HCT116 (cell line): Measurements from ENCODE around the gene B3GALT5. TPM values are rescaled to one million over a fixed set of nuclear protein-coding genes. Genes with fewer than 3 reads are reported as not detected.

ENCODE experiments used
- ATAC-seq: fragments of 200-7000 bp; cut with Tn5 transposase; 2 replicates; pipeline ENCODE4 v1.9.1; 2020; ENCODE audit warnings: mild to moderate bottlenecking, moderate library complexity
- BruUV-seq: library from RNA; stranded (reverse); fragments of 400-500 nt; replicated peaks from 2 replicates; lab custom pipeline; 2021; lab: Mats Ljungman, UMichigan
- CTCF ChIA-PET: fragments of 300-600 bp; sonication (Branson Sonifier 250); formaldehyde crosslinking; loops from one replicate; lab custom pipeline; 2021; ENCODE audit warnings: antibody characterized with exemption; lab: Charles Lee
- POLR2A ChIA-PET: fragments of 300-600, 350-600 bp; sonication (Branson Sonifier 250); formaldehyde crosslinking; loops from one replicate; lab custom pipeline; 2021; ENCODE audit warnings: antibody characterized with exemption; lab: Charles Lee
- RAD21 ChIA-PET, 2 experiments: fragments of 300-600 bp; sonication (Branson Sonifier 250); formaldehyde crosslinking; loops; one replicate each; lab custom pipeline; 2023; ENCODE audit warnings: low total read pairs in 2 of 2; ENCODE audit not compliant: uncharacterized antibody in 2 of 2, unreplicated experiment in 2 of 2, low non-redundant PET in 1 of 2; lab: Charles Lee
- DNase-seq: peaks from one replicate; pipeline ENCODE4 v3.0.0-alpha.2; 2010; ENCODE audit warnings: low read depth, low spot score
- H2AFZ ChIP-seq: fragments of 200-600 bp; shearing (Covaris generic), sonication (generic); 2 replicates; pipeline ENCODE4 v1.6.1; 2017; ENCODE audit warnings: low read depth, mixed run types, mixed read lengths, antibody characterized with exemption, low read length; ENCODE audit not compliant: poor library complexity, severe bottlenecking
- H3K27ac ChIP-seq: 2 replicates; pipeline ENCODE4 v1.5.1; 2012; ENCODE audit warnings: low read depth, low read length
- H3K27me3 ChIP-seq: fragments of 200-600 bp; sonication (generic); 2 replicates; pipeline ENCODE4 v1.6.1; 2016; ENCODE audit warnings: mixed run types, low read length, mixed read lengths; ENCODE audit not compliant: insufficient read depth
- H3K36me3 ChIP-seq, 2 experiments: fragments of 200-500 bp in 1 of 2; fragments of 200-600 bp in 1 of 2; sonication (Bioruptor generic) in 1 of 2; sonication (generic) in 1 of 2; 2 replicates each; pipeline versions ENCODE4 v1.5.1 to v1.6.1; 2014 to 2016; ENCODE audit warnings: low read length in 2 of 2, inconsistent platforms in 1 of 2, mixed read lengths in 1 of 2, mixed run types in 1 of 2; ENCODE audit not compliant: insufficient read depth in 2 of 2, control insufficient read depth in 1 of 2
- H3K4me1 ChIP-seq, 2 experiments: fragments of 200-600 bp in 1 of 2; sonication (generic) in 1 of 2; 2 replicates each; pipeline versions ENCODE4 v1.5.1 to v1.6.1; 2012 to 2017; ENCODE audit warnings: low read length in 2 of 2, inconsistent platforms in 1 of 2, mild to moderate bottlenecking in 1 of 2, mixed read lengths in 1 of 2, mixed run types in 1 of 2, moderate library complexity in 1 of 2; ENCODE audit not compliant: insufficient read depth in 2 of 2, control insufficient read depth in 1 of 2
- H3K4me2 ChIP-seq: fragments of 200-600 bp; sonication (generic); 2 replicates; pipeline ENCODE4 v1.6.1; 2017; ENCODE audit warnings: mixed run types, low read length, mixed read lengths
- H3K4me3 ChIP-seq, 2 experiments: fragments of 200-600 bp in 1 of 2; sonication (generic) in 1 of 2; replicated peaks in 1 of 2; 2 replicates each; pipeline ENCODE4 v1.5.1; 2011 to 2016; ENCODE audit warnings: low read length in 2 of 2, control low read depth in 1 of 2, low read depth in 1 of 2, mild to moderate bottlenecking in 1 of 2, mixed read lengths in 1 of 2, mixed run types in 1 of 2
- H3K79me2 ChIP-seq: fragments of 200-600 bp; sonication (generic); 2 replicates; pipeline ENCODE4 v1.6.1; 2017; ENCODE audit warnings: mild to moderate bottlenecking, mixed run types, low read length, moderate library complexity, mixed read lengths; ENCODE audit not compliant: insufficient read depth
- H3K9ac ChIP-seq: fragments of 200-600 bp; sonication (generic); 2 replicates; pipeline ENCODE4 v1.6.1; 2016; ENCODE audit warnings: low read length, mixed read lengths
- H3K9me2 ChIP-seq: fragments of 200-600 bp; sonication (generic), shearing (Covaris generic); 2 replicates; pipeline ENCODE4 v1.6.1; 2017; ENCODE audit warnings: mixed run types, mild to moderate bottlenecking, moderate library complexity; ENCODE audit not compliant: insufficient read depth
- H3K9me3 ChIP-seq, 2 experiments: fragments of 200-500 bp in 1 of 2; fragments of 200-600 bp in 1 of 2; sonication (Bioruptor generic) in 1 of 2; sonication (generic) in 1 of 2; 2 replicates each; pipeline ENCODE4 v1.6.1; 2014 to 2017; ENCODE audit warnings: low read length in 2 of 2, mixed read lengths in 2 of 2, inconsistent platforms in 1 of 2, low read depth in 1 of 2, mild to moderate bottlenecking in 1 of 2, mixed run types in 1 of 2, moderate library complexity in 1 of 2; ENCODE audit not compliant: control insufficient read depth in 1 of 2, insufficient read depth in 1 of 2
- H4K20me1 ChIP-seq: fragments of 200-600 bp; sonication (generic), shearing (Covaris generic); 2 replicates; pipeline ENCODE4 v1.6.1; 2017; ENCODE audit warnings: mixed run types, mild to moderate bottlenecking, moderate library complexity; ENCODE audit not compliant: insufficient read depth
- CBX3 ChIP-seq: IDR thresholded peaks from 2 replicates; pipeline ENCODE4 v1.6.1; 2012; ENCODE audit warnings: low read depth
- CEBPB ChIP-seq: IDR thresholded peaks from 2 replicates; pipeline ENCODE4 v1.6.1; 2012; ENCODE audit warnings: low read depth
- EGR1 ChIP-seq: IDR thresholded peaks from 2 replicates; pipeline ENCODE4 v1.6.1; 2012; ENCODE audit warnings: low read depth
- EZH2 ChIP-seq: fragments of 200-600 bp; sonication (generic); IDR thresholded peaks from 2 replicates; pipeline ENCODE4 v1.6.1; 2017; ENCODE audit warnings: antibody characterized with exemption, mixed run types
- POLR2A ChIP-seq: IDR thresholded peaks from 2 replicates; pipeline ENCODE4 v1.7.0; 2011; ENCODE audit warnings: borderline replicate concordance; ENCODE audit not compliant: insufficient read depth, insufficient read length; ENCODE audit errors: extremely low read depth
- RAD21 ChIP-seq: IDR thresholded peaks from 2 replicates; pipeline ENCODE4 v1.6.1; 2012; ENCODE audit warnings: low read depth, mild to moderate bottlenecking
- SP1 ChIP-seq: IDR thresholded peaks from 2 replicates; pipeline ENCODE4 v1.6.1; 2012; ENCODE audit warnings: low read depth
- SRF ChIP-seq: IDR thresholded peaks from 2 replicates; pipeline ENCODE4 v1.6.1; 2012; ENCODE audit warnings: low read depth
- TCF7L2 ChIP-seq: IDR thresholded peaks from 2 replicates; pipeline ENCODE4 v1.7.0; 2011; ENCODE audit warnings: borderline replicate concordance, inconsistent platforms; ENCODE audit not compliant: insufficient read depth, insufficient read length; ENCODE audit errors: extremely low read depth
- ZFX ChIP-seq: fragments of 450-650 bp; IDR thresholded peaks from 2 replicates; pipeline ENCODE4 v1.6.1; 2017
- ZNF274 ChIP-seq: fragments of 200-500 bp; sonication (Bioruptor generic); IDR thresholded peaks from 2 replicates; pipeline ENCODE4 v1.6.1; 2014; ENCODE audit warnings: mild to moderate bottlenecking, low read depth, low read length, inconsistent platforms
- intact Hi-C: fragments of 100-400 bp; cut with micrococcal nuclease; formaldehyde crosslinking; loops from 2 replicates; pipeline ENCODE4 v1.10.0; 2022
- total RNA-seq: library from RNA; stranded (reverse); gene quantifications from one replicate; pipeline ENCODE4 v1.2.1, GENCODE V29; 2021; ENCODE audit not compliant: unreplicated experiment
- TF ChIP-seq, protein P1 (sequence below): IDR thresholded peaks from 2 replicates; pipeline ENCODE4 v1.6.1; 2012
- TF ChIP-seq, protein P2 (sequence below): IDR thresholded peaks from 2 replicates; pipeline ENCODE4 v1.6.1; 2012
- TF ChIP-seq, protein P3 (sequence below): IDR thresholded peaks from 2 replicates; pipeline ENCODE4 v1.6.1; 2012; ENCODE audit warnings: low read depth
- TF ChIP-seq, protein P4 (sequence below), 3 experiments: fragments of 200-600 bp in 1 of 3; sonication (generic) in 1 of 3; IDR thresholded peaks in 2 of 3; conservative IDR thresholded peaks in 1 of 3; 2 replicates each; pipeline ENCODE4 v1.5.1; 2012 to 2017; ENCODE audit warnings: low read depth in 2 of 3, low read length in 2 of 3, antibody characterized with exemption in 1 of 3, borderline replicate concordance in 1 of 3, control low read depth in 1 of 3, mild to moderate bottlenecking in 1 of 3, mixed read lengths in 1 of 3, mixed run types in 1 of 3, moderate library complexity in 1 of 3; ENCODE audit not compliant: insufficient read depth in 1 of 3

Gene B3GALT5
- total RNA-seq, 1 experiment from 2014 or later: 1.2 TPM

DNA sequence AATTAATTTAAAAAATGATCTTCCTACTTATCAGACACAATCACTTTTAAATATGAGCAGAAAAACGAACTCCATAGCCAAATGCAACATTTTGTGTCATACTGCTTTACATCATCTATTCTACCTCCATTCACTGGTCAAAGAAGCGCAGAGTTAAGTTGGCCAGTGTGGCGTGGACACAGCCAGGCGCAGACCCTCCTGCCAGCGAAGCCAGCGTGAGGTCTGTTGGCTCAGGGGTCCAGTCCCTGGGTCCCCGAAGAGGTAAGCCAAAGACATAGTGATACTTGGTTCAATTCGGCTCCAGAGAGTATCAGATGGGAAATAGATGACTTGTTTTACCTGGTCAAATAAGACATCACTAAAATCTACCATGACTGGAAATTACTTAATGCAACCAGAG is 59.2 kb downstream of the B3GALT5 start:
- no peak for ATAC-seq
- Histone ChIP-seq H3K4me3 (no peak overlapping the region), H4K20me1 (no peaks in the 10 kb centered on the region), H3K27ac (no peak overlapping the region), H2AFZ (no peak overlapping the region), H3K9ac (no peak overlapping the region), H3K79me2 (no peaks in the 10 kb centered on the region), H3K9me3 (no peaks in the 10 kb centered on the region), H3K4me1 (no peaks in the 10 kb centered on the region), H3K27me3 (no peaks in the 10 kb centered on the region), H3K36me3 (no peaks in the 10 kb centered on the region), H3K9me2 (no peaks in the 10 kb centered on the region), H3K4me2 (no peak overlapping the region)
- ChIA-PET RAD21 (no interaction called here), POLR2A (no interaction called here), CTCF (no interaction called here)
- no TSS peak for BruUV-seq
- no peak for DNase-seq
- no peak for TF ChIP-seq EZH2
- no peak for TF ChIP-seq CBX3
- no peak for TF ChIP-seq SRF
- no peak for TF ChIP-seq RAD21
- TF ChIP-seq, protein P1, sequence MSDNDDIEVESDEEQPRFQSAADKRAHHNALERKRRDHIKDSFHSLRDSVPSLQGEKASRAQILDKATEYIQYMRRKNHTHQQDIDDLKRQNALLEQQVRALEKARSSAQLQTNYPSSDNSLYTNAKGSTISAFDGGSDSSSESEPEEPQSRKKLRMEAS: no peak
- no peak for TF ChIP-seq SP1
- TF ChIP-seq POLR2A: no peak
- TF ChIP-seq ZFX: no peak
- no peak for TF ChIP-seq CEBPB
- intact Hi-C loops: no loop called here

DNA sequence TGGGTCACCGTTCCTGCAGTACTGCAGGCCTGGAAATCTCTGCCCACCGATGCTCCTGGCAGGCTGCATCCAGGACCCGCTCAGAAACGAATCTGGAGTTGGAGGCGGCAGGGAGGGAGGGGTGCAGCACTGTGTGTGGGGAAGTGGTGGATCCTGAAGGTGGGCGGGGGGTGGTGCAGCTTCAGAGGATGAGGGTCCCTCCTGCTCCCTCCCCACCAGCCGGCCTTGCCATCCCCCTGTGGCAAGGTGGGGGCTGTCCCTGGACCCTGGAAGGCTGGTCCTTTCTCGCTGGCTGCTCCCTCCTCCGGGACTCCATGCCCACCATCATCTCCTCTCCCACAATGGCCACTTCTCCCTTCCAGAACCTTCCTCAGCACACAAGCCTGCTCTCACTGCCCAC is 60.4 kb downstream of the B3GALT5 start:
- ChIA-PET CTCF (no interaction called here), RAD21 (no interaction called here), POLR2A (no interaction called here)
- BruUV-seq: no TSS peak
- no peak overlapping the region for H3K4me2 ChIP-seq
- no peaks in the 10 kb centered on the region for H3K4me1 ChIP-seq
- H2AFZ ChIP-seq: no peak overlapping the region
- intact Hi-C loops: no loop called here
- no peaks in the 10 kb centered on the region for H3K9me2 ChIP-seq
- H3K27me3 ChIP-seq: no peaks in the 10 kb centered on the region
- no peaks in the 10 kb centered on the region for H3K36me3 ChIP-seq
- no peak overlapping the region for H3K4me3 ChIP-seq
- no peaks in the 10 kb centered on the region for H3K79me2 ChIP-seq
- H3K9ac ChIP-seq: no peak overlapping the region
- DNase-seq: no peak
- H3K27ac ChIP-seq: no peak overlapping the region
- H3K9me3 ChIP-seq: no peaks in the 10 kb centered on the region
- H4K20me1 ChIP-seq: no peaks in the 10 kb centered on the region
- ATAC-seq: no peak
- TF ChIP-seq SRF: no peak
- no peak for TF ChIP-seq RAD21
- TF ChIP-seq, protein P2, sequence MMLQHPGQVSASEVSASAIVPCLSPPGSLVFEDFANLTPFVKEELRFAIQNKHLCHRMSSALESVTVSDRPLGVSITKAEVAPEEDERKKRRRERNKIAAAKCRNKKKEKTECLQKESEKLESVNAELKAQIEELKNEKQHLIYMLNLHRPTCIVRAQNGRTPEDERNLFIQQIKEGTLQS: no peak
- TF ChIP-seq, protein P3, sequence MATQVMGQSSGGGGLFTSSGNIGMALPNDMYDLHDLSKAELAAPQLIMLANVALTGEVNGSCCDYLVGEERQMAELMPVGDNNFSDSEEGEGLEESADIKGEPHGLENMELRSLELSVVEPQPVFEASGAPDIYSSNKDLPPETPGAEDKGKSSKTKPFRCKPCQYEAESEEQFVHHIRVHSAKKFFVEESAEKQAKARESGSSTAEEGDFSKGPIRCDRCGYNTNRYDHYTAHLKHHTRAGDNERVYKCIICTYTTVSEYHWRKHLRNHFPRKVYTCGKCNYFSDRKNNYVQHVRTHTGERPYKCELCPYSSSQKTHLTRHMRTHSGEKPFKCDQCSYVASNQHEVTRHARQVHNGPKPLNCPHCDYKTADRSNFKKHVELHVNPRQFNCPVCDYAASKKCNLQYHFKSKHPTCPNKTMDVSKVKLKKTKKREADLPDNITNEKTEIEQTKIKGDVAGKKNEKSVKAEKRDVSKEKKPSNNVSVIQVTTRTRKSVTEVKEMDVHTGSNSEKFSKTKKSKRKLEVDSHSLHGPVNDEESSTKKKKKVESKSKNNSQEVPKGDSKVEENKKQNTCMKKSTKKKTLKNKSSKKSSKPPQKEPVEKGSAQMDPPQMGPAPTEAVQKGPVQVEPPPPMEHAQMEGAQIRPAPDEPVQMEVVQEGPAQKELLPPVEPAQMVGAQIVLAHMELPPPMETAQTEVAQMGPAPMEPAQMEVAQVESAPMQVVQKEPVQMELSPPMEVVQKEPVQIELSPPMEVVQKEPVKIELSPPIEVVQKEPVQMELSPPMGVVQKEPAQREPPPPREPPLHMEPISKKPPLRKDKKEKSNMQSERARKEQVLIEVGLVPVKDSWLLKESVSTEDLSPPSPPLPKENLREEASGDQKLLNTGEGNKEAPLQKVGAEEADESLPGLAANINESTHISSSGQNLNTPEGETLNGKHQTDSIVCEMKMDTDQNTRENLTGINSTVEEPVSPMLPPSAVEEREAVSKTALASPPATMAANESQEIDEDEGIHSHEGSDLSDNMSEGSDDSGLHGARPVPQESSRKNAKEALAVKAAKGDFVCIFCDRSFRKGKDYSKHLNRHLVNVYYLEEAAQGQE: no peak
- TF ChIP-seq TCF7L2: no peak
- no peak for TF ChIP-seq POLR2A
- TF ChIP-seq CBX3: no peak
- TF ChIP-seq SP1: no peak
- no peak for TF ChIP-seq EGR1
- TF ChIP-seq, protein P4, sequence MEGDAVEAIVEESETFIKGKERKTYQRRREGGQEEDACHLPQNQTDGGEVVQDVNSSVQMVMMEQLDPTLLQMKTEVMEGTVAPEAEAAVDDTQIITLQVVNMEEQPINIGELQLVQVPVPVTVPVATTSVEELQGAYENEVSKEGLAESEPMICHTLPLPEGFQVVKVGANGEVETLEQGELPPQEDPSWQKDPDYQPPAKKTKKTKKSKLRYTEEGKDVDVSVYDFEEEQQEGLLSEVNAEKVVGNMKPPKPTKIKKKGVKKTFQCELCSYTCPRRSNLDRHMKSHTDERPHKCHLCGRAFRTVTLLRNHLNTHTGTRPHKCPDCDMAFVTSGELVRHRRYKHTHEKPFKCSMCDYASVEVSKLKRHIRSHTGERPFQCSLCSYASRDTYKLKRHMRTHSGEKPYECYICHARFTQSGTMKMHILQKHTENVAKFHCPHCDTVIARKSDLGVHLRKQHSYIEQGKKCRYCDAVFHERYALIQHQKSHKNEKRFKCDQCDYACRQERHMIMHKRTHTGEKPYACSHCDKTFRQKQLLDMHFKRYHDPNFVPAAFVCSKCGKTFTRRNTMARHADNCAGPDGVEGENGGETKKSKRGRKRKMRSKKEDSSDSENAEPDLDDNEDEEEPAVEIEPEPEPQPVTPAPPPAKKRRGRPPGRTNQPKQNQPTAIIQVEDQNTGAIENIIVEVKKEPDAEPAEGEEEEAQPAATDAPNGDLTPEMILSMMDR (IDR thresholded peaks at IDR 0.05 in 2 of 3, conservative IDR thresholded peaks at IDR 0.05 in 1 of 3; ENCODE audit: borderline replicate concordance in 1 of 3, insufficient read depth in 1 of 3, low read depth in 2 of 3, low read length in 2 of 3): no peak
- no peak for TF ChIP-seq ZFX
- TF ChIP-seq, protein P1: no peak
- no peak for TF ChIP-seq ZNF274
